ENCODE data around the gene BABAM2. TPM values are rescaled to one million over a fixed set of nuclear protein-coding genes. Genes with fewer than 3 reads are reported as not detected.
A peak's percentile ranks its signal among the peaks of the same experiment; 100 is the strongest.

BABAM2 gene
- total RNA-seq, 4 donors from 2014 or later = 33.3 to 48.9 (median 37.9) TPM

- WGBS, 2 donors (ENCODE audit: low coverage in 1 of 2) = 28 to 60% methylated on average over 4 to 12 of the region's 12 CpGs
- Histone ChIP-seq H3K9me3 (no peaks in the 10 kb centered on the region), H3K4me3 (no peak overlapping the region), H3K36me3 (no peaks in the 10 kb centered on the region), H3K27me3 (no peaks in the 10 kb centered on the region), H3K27ac (peak overlapping the region; percentile 36 to 75 (median 53)), H3K4me1 (peaks cover 4 to 60% (median 41%) of the 10 kb centered on the region in 4 donors)
- TF ChIP-seq POLR2A (IDR thresholded peaks at IDR 0.05) (peak; percentile 44), POLR2AphosphoS5 (IDR thresholded peaks at IDR 0.05) (peak in 1 of 3 donors; percentile 21), EP300 (IDR thresholded peaks at IDR 0.05; ENCODE audit: low read depth) (no peak)
- DNase-seq = peak; percentile 67
- in situ Hi-C loops (cut with MboI; ENCODE audit: low pct_ligation_motif_present in 1 of 4, low pct_unique_long_range_greater_than_20kb in 1 of 4, low sequenced_read_pairs in 3 of 4) (no loop called here), intact Hi-C loops (cut with DNase I; ENCODE audit: low total_unique reads) (no loop called here)
Measured at GRCh38 chr2:28381225-28382180, 491.0 kb downstream of the BABAM2 start.

DNA sequence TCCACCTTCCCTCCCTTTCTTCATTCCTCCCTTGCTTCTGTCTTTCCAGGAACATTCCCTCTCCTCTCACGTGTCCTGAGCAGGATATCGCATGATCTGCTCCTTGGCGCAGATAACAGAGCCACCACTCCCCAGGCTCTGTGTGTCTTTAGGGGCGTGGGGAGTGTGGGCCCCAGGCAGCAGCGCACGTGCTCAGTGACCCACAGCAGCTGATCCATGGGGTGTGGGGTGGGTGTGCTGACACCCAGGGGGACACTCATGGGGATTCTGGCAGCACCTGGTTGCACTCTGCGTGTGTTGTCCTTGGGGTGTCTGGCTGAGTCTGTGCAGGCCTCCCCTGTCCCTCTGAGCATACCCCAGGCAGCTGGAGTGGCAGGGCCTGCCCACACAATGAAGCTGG, 492.2 kb downstream of the BABAM2 start:
- 51% methylated on average over 7 of the region's 7 CpGs; no CpG with 5 or more reads in 1 of the 2 donors for WGBS, 2 donors (ENCODE audit: low coverage in 1 of 2)
- Histone ChIP-seq H3K27ac (peak overlapping the region in 2 of 4 donors; percentile 2 to 75), H3K9me3 (no peaks in the 10 kb centered on the region), H3K36me3 (no peaks in the 10 kb centered on the region), H3K4me3 (no peak overlapping the region), H3K27me3 (no peaks in the 10 kb centered on the region), H3K4me1 (peaks cover 0 to 50% (median 31%) of the 10 kb centered on the region in 4 donors)
- in situ Hi-C loops (cut with MboI; ENCODE audit: low pct_ligation_motif_present in 1 of 4, low pct_unique_long_range_greater_than_20kb in 1 of 4, low sequenced_read_pairs in 3 of 4) (no loop called here), intact Hi-C loops (cut with DNase I; ENCODE audit: low total_unique reads) (no loop called here)
- TF ChIP-seq CTCF (IDR thresholded peaks at IDR 0.05) (no peak), POLR2AphosphoS5 (IDR thresholded peaks at IDR 0.05) (peak in 1 of 3 donors; percentile 25)
- DNase-seq = no peak

GRCh38 chr2:28387082-28387960, 496.8 kb downstream of the BABAM2 start:
- Histone ChIP-seq H3K4me1 (peaks cover 6 to 25% (median 16%) of the 10 kb centered on the region in 4 donors), H3K27me3 (no peaks in the 10 kb centered on the region), H3K4me3 (no peak overlapping the region), H3K36me3 (no peaks in the 10 kb centered on the region), H3K9me3 (no peaks in the 10 kb centered on the region), H3K27ac (no peak overlapping the region)
- TF ChIP-seq POLR2AphosphoS5 (IDR thresholded peaks at IDR 0.05) (no peak), CTCF (IDR thresholded peaks at IDR 0.05) (no peak), EP300 (IDR thresholded peaks at IDR 0.05; ENCODE audit: low read depth) (no peak), POLR2A (IDR thresholded peaks at IDR 0.05) (no peak)
- DNase-seq = no peak
- 55 to 71% methylated on average over 5 to 6 of the region's 6 CpGs for WGBS, 2 donors (ENCODE audit: low coverage in 1 of 2)
- in situ Hi-C loops (cut with MboI; ENCODE audit: low pct_ligation_motif_present in 1 of 4, low pct_unique_long_range_greater_than_20kb in 1 of 4, low sequenced_read_pairs in 3 of 4) = no loop called here
- intact Hi-C loops (cut with DNase I; ENCODE audit: low total_unique reads) = no loop called here

Small RNA genes lying within 50 kb of the gene (small RNA-seq; reads per million reads assigned to genes)
- gene MIR4263 (0 reads per million in 4 donors), gene RF02271 (0 reads per million in 4 donors)

Other genes with a start within 250 kb of the BABAM2 start
- 10 to 100 TPM; 30.4 to 43.6 (median 38.2) TPM for gene SUPT7L, start 227.1 kb upstream of the BABAM2 start, total RNA-seq
- gene SLC4A1AP, start 226.8 kb upstream of the BABAM2 start, total RNA-seq = 10 to 100 TPM in 3 of 4 donors, 1 to 10 TPM in 1; 9.0 to 21.1 (median 16.1) TPM
- gene MRPL33, start 119.0 kb upstream of the BABAM2 start, total RNA-seq = 10 to 100 TPM in 3 of 4 donors, 1 to 10 TPM in 1; 7.2 to 89.4 (median 45.7) TPM
- gene RBKS, start 342 bp upstream of the BABAM2 start, total RNA-seq = 10 to 100 TPM in 2 of 4 donors, 1 to 10 TPM in 1, not detected in 1; 1.5 to 15.2 (median 15.1) TPM

All from transverse colon (tissue), 4 donors.